ENCODE results near the gene DYSF.

- TF ChIP-seq POLR2A (IDR thresholded peaks at IDR 0.05): no peak
- TF ChIP-seq CTCF (IDR thresholded peaks at IDR 0.05): no peak
Measured at GRCh38 chr2:71461304-71461671, 7.9 kb downstream of the DYSF start.

All from Peyer's patch (tissue), 4 donors.